Gastrocnemius medialis (tissue), 4 donors: ENCODE measurements around the gene DENND5B. TPM values are rescaled to one million over a fixed set of nuclear protein-coding genes. Genes with fewer than 3 reads are reported as not detected.

ENCODE experiments used
- ATAC-seq, 2 donors: fragments of 150-250 bp; one replicate each; pipeline ENCODE4 v1.9.1; 2016
- DNase-seq, 2 donors: peaks; one replicate each; pipeline ENCODE4 v3.0.0-alpha.2; 2019
- H3K27ac ChIP-seq, 4 donors: fragments of 200-600 bp; sonication (generic); 1 replicate in 1 of 4; 2 replicates in 3 of 4; pipeline ENCODE4 v1.5.1; 2016 to 2018; ENCODE audit warnings: mild to moderate bottlenecking in 2 of 4, moderate library complexity in 1 of 4
- H3K27me3 ChIP-seq, 3 donors: fragments of 200-600 bp; sonication (generic) in 2 of 3; 1 replicate in 1 of 3; 2 replicates in 2 of 3; pipeline versions ENCODE4 v1.5.1 to v1.6.0; 2016 to 2019; ENCODE audit warnings: mild to moderate bottlenecking in 1 of 3, moderate library complexity in 1 of 3
- H3K36me3 ChIP-seq, 2 donors: fragments of 200-600 bp; sonication (generic) in 1 of 2; one replicate each; pipeline ENCODE4 v1.5.1; 2017 to 2018
- H3K4me1 ChIP-seq, 2 donors: fragments of 200-600 bp; sonication (generic) in 1 of 2; one replicate each; pipeline ENCODE4 v1.5.1; 2016 to 2017; ENCODE audit warnings: mild to moderate bottlenecking in 2 of 2
- H3K4me3 ChIP-seq, 4 donors: fragments of 200-600 bp; sonication (generic) in 3 of 4; 1 replicate in 1 of 4; 2 replicates in 3 of 4; pipeline ENCODE4 v1.5.1; 2016 to 2019; ENCODE audit warnings: mild to moderate bottlenecking in 2 of 4
- H3K9me3 ChIP-seq, 3 donors: fragments of 200-600 bp; sonication (generic) in 2 of 3; 1 replicate in 1 of 3; 2 replicates in 2 of 3; pipeline ENCODE4 v1.5.1; 2016 to 2019
- POLR2A ChIP-seq, 2 donors: fragments of 450-650 bp; IDR thresholded peaks; one replicate each; pipeline ENCODE4 v1.6.1; 2017; ENCODE audit warnings: antibody characterized with exemption in 2 of 2, mild to moderate bottlenecking in 2 of 2, moderate library complexity in 2 of 2
- in situ Hi-C, 4 donors: fragments of 200-750 bp; cut with MboI; loops; one replicate each; pipeline versions ENCODE4 v1.15.0 to v1.8.0; 2017; ENCODE audit warnings: low sequenced_read_pairs in 4 of 4
- intact Hi-C: fragments of 100-400 bp; cut with DNase I; formaldehyde crosslinking; loops from one replicate; pipeline ENCODE4 v1.15.1; 2023; ENCODE audit warnings: low total_unique reads
- total RNA-seq, 4 donors: library from RNA; depleted of rRNA; stranded (reverse); fragments of >200 nt; gene quantifications; one replicate each; pipeline versions ENCODE4 v1.1.0 to v1.2.3, GENCODE V29; 2016
- TF ChIP-seq, protein P1 (sequence below), 5 experiments: fragments of 450-650 bp in 3 of 5; fragments of 200-600 bp in 2 of 5; sonication (generic) in 2 of 5; IDR thresholded peaks in 4 of 5; conservative IDR thresholded peaks in 1 of 5; 1 replicate in 4 of 5; 2 replicates in 1 of 5; pipeline ENCODE4 v1.5.1; 2016 to 2019; ENCODE audit warnings: antibody characterized with exemption in 5 of 5, mild to moderate bottlenecking in 3 of 5, moderate library complexity in 3 of 5

DENND5B gene
- 10 to 100 TPM; 12.5 to 33.7 (median 26.7) TPM for total RNA-seq

DNA sequence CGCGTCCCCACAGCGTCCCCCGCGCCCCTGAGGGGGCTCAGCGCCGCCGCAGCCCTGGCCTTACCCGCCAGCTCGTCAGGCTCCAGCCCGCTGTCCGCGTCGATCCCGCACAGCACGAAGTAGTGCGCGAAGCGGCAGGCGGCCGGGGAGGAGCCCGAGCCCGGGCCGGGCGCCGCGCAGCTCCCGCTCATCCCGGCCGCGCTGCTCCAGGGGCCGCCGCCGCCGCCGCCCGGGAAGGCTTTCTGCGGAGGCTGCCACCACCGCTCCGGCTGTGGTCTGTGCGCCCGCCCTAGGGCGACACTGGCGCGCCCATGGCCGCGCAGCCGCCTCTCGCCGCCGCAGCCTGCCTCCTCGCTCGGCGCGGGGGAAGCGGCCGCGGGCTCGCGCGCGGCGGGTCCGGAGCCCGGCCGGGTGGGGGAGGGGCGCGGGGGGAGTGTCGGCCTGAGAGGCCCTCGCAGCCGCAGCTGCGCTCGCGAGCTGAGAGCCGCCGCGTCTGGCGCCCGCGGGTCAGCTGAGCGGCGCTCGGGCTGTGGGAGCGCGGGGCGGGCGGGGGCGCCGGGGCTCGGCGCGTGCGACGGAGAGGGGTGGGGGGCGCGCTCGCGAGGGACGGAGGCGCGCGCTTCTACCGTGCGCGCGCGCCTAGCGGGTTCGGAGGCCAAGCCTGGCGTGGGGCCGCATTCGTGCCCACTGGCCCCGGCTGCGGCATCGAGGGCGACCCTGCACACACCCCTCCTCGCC, at the start of gene DENND5B:
DENND5B (minus strand) TSS at position 495 of the 738 bp plus-strand sequence; CDS start at position 191, 304 bp downstream.
- Histone ChIP-seq H3K9me3 (no peaks in the 10 kb centered on the region), H3K27ac (peak within 1 kb of the TSS; percentile 90 to 98 (median 94)), H3K4me3 (peak within 1 kb of the TSS; percentile 73 to 94 (median 86)), H3K4me1 (peaks cover 16 to 27% of the 10 kb centered on the region in 2 donors), H3K36me3 (no peaks in the 10 kb centered on the region), H3K27me3 (no peaks in the 10 kb centered on the region)
- in situ Hi-C loops = no loop called here
- intact Hi-C loops = loop anchor here (5.0 kb wide), 4 partner anchors 46 to 264 kb away; partner anchors contain the start of genes AMN1 and SINHCAF
- ATAC-seq = peak; percentile 70
- peak; percentile 55 to 75 for DNase-seq
- peak; percentile 67 to 80 for TF ChIP-seq POLR2A (IDR thresholded peaks at IDR 0.05)
- TF ChIP-seq, protein P1, sequence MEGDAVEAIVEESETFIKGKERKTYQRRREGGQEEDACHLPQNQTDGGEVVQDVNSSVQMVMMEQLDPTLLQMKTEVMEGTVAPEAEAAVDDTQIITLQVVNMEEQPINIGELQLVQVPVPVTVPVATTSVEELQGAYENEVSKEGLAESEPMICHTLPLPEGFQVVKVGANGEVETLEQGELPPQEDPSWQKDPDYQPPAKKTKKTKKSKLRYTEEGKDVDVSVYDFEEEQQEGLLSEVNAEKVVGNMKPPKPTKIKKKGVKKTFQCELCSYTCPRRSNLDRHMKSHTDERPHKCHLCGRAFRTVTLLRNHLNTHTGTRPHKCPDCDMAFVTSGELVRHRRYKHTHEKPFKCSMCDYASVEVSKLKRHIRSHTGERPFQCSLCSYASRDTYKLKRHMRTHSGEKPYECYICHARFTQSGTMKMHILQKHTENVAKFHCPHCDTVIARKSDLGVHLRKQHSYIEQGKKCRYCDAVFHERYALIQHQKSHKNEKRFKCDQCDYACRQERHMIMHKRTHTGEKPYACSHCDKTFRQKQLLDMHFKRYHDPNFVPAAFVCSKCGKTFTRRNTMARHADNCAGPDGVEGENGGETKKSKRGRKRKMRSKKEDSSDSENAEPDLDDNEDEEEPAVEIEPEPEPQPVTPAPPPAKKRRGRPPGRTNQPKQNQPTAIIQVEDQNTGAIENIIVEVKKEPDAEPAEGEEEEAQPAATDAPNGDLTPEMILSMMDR (IDR thresholded peaks at IDR 0.05 in 4 of 5, conservative IDR thresholded peaks at IDR 0.05 in 1 of 5) = no peak

GRCh38 chr12:31634620-31635019, 43.7 kb upstream of the DENND5B start:
- intact Hi-C loops = loop anchor here (5.0 to 10.0 kb wide), 2 partner anchors 42 to 780 kb away; partner anchors contain the start of gene DENND5B
- H3K27me3 ChIP-seq = no peaks in the 10 kb centered on the region
- peaks cover 8 to 9% of the 10 kb centered on the region in 2 donors for H3K4me1 ChIP-seq
- in situ Hi-C loops = loop anchor here (5.0 kb wide), 1 partner anchor 232 kb away; no protein-coding TSS in a partner anchor
- H3K4me3 ChIP-seq = no peak overlapping the region
- DNase-seq (no peak), ATAC-seq (no peak)
- TF ChIP-seq POLR2A (IDR thresholded peaks at IDR 0.05) = no peak
- TF ChIP-seq, protein P1 (IDR thresholded peaks at IDR 0.05 in 4 of 5, conservative IDR thresholded peaks at IDR 0.05 in 1 of 5) = no peak
- no peaks in the 10 kb centered on the region for H3K36me3 ChIP-seq
- no peak overlapping the region for H3K27ac ChIP-seq
- no peaks in the 10 kb centered on the region for H3K9me3 ChIP-seq

GRCh38 chr12:31633464-31633863, 42.5 kb upstream of the DENND5B start:
- peaks cover 10 to 12% of the 10 kb centered on the region in 2 donors for H3K4me1 ChIP-seq
- H3K27me3 ChIP-seq = no peaks in the 10 kb centered on the region
- no peak for ATAC-seq
- intact Hi-C loops (loop anchor here (10.0 kb wide), 1 partner anchor 779 kb away; no protein-coding TSS in a partner anchor), in situ Hi-C loops (no loop called here)
- DNase-seq = no peak
- H3K4me3 ChIP-seq = no peak overlapping the region
- H3K27ac ChIP-seq = no peak overlapping the region
- TF ChIP-seq, protein P1 (IDR thresholded peaks at IDR 0.05 in 4 of 5, conservative IDR thresholded peaks at IDR 0.05 in 1 of 5) = no peak
- TF ChIP-seq POLR2A (IDR thresholded peaks at IDR 0.05) = no peak
- no peaks in the 10 kb centered on the region for H3K9me3 ChIP-seq
- H3K36me3 ChIP-seq = no peaks in the 10 kb centered on the region

GRCh38 chr12:31631809-31632208, 40.9 kb upstream of the DENND5B start:
- in situ Hi-C loops (no loop called here), intact Hi-C loops (loop anchor here (10.0 kb wide), 1 partner anchor 777 kb away; no protein-coding TSS in a partner anchor)
- no peak for ATAC-seq
- no peak overlapping the region for H3K27ac ChIP-seq
- no peak overlapping the region for H3K4me3 ChIP-seq
- H3K36me3 ChIP-seq = no peaks in the 10 kb centered on the region
- H3K9me3 ChIP-seq = no peaks in the 10 kb centered on the region
- peaks cover 10 to 12% of the 10 kb centered on the region in 2 donors for H3K4me1 ChIP-seq
- TF ChIP-seq, protein P1 (IDR thresholded peaks at IDR 0.05 in 4 of 5, conservative IDR thresholded peaks at IDR 0.05 in 1 of 5) = no peak
- TF ChIP-seq POLR2A (IDR thresholded peaks at IDR 0.05) = no peak
- DNase-seq = no peak
- no peaks in the 10 kb centered on the region for H3K27me3 ChIP-seq
